HEK293T (cell line): ENCODE data around the gene LIN7A.

Source experiments
- ARNT ChIP-seq: fragments of 450-650 bp; IDR thresholded peaks from 2 replicates; pipeline ENCODE4 v1.6.1; 2017; ENCODE audit warnings: mild to moderate bottlenecking
- BHLHE40 ChIP-seq: fragments of 450-650 bp; IDR thresholded peaks from 2 replicates; pipeline ENCODE4 v1.6.1; 2016; ENCODE audit warnings: mild to moderate bottlenecking, moderate library complexity, borderline replicate concordance
- CTBP1 ChIP-seq: fragments of 450-650 bp; IDR thresholded peaks from 2 replicates; pipeline ENCODE4 v1.6.1; 2016; ENCODE audit warnings: borderline replicate concordance
- ELF4 ChIP-seq: fragments of 450-650 bp; IDR thresholded peaks from 2 replicates; pipeline ENCODE4 v1.6.1; 2017; ENCODE audit warnings: antibody characterized with exemption
- FOXA1 ChIP-seq: fragments of 450-650 bp; IDR thresholded peaks from 2 replicates; pipeline ENCODE4 v1.6.1; 2016; ENCODE audit warnings: mild to moderate bottlenecking
- FOXM1 ChIP-seq: fragments of 450-650 bp; IDR thresholded peaks from 2 replicates; pipeline ENCODE4 v1.6.1; 2017; ENCODE audit warnings: mild to moderate bottlenecking, borderline replicate concordance
- HDGF ChIP-seq: fragments of 450-650 bp; IDR thresholded peaks from 2 replicates; pipeline ENCODE4 v1.6.1; 2017; ENCODE audit warnings: antibody characterized with exemption, borderline replicate concordance
- L3MBTL2 ChIP-seq: fragments of 450-650 bp; conservative IDR thresholded peaks from 2 replicates; pipeline ENCODE4 v1.6.1; 2016; ENCODE audit warnings: mild to moderate bottlenecking
- NFRKB ChIP-seq: fragments of 450-650 bp; IDR thresholded peaks from 2 replicates; pipeline ENCODE4 v1.6.1; 2016; ENCODE audit warnings: mild to moderate bottlenecking, moderate library complexity
- PKNOX1 ChIP-seq: fragments of 450-650 bp; IDR thresholded peaks from 2 replicates; pipeline ENCODE4 v1.6.1; 2016
- SP1 ChIP-seq: fragments of 450-650 bp; IDR thresholded peaks from 2 replicates; pipeline ENCODE4 v1.6.1; 2017
- SUZ12 ChIP-seq: fragments of 450-650 bp; IDR thresholded peaks from 2 replicates; pipeline ENCODE4 v1.6.1; 2016; ENCODE audit warnings: mild to moderate bottlenecking
- TARDBP ChIP-seq: fragments of 450-650 bp; IDR thresholded peaks from 2 replicates; pipeline ENCODE4 v1.6.1; 2016
- ZNF384 ChIP-seq: fragments of 450-650 bp; IDR thresholded peaks from 2 replicates; pipeline ENCODE4 v1.6.1; 2016

GRCh38 chr12:80846952-80847351 lies 90.8 kb downstream of the LIN7A start:
- TF ChIP-seq BHLHE40 (no peak), SP1 (no peak), CTBP1 (no peak), NFRKB (no peak), TARDBP (no peak), ZNF384 (no peak), ARNT (no peak), ELF4 (no peak), FOXA1 (no peak), PKNOX1 (no peak), HDGF (no peak), SUZ12 (no peak), FOXM1 (no peak), L3MBTL2 (no peak)
